ENCODE data around the gene BRPF1. TPM values are rescaled to one million over a fixed set of nuclear protein-coding genes. Genes with fewer than 3 reads are reported as not detected.

Gene BRPF1
- total RNA-seq, 4 donors from 2014 or later, result 18.0 to 25.4 (median 21.6) TPM

- ATAC-seq, result no peak
- Histone ChIP-seq H3K27me3 (no peaks in the 10 kb centered on the region), H3K27ac (no peak overlapping the region), H3K9me3 (no peaks in the 10 kb centered on the region), H3K4me3 (no peak overlapping the region), H3K36me3 (peaks cover 0 to 100% of the 10 kb centered on the region in 2 donors), H3K4me1 (no peaks in the 10 kb centered on the region)
- no CpG with 5 or more reads among the region's 1 CpG for WGBS, 2 donors (ENCODE audit: low coverage in 1 of 2)
- TF ChIP-seq POLR2AphosphoS5 (IDR thresholded peaks at IDR 0.05), result no peak
- no peak for TF ChIP-seq POLR2A (IDR thresholded peaks at IDR 0.05)
- TF ChIP-seq CTCF (IDR thresholded peaks at IDR 0.05), result no peak
- no peak for TF ChIP-seq EP300 (IDR thresholded peaks at IDR 0.05)
These were observed 11.0 kb downstream of the BRPF1 start for GRCh38 chr3:9742560-9742959.

GRCh38 chr3:9743548-9743947, 12.0 kb downstream of the BRPF1 start:
- ATAC-seq, result no peak
- peaks cover 0 to 100% of the 10 kb centered on the region in 2 donors for H3K36me3 ChIP-seq

GRCh38 chr3:9744162-9744561, 12.6 kb downstream of the BRPF1 start:
- Histone ChIP-seq H3K27me3 (no peaks in the 10 kb centered on the region), H3K36me3 (peaks cover 0 to 95% of the 10 kb centered on the region in 2 donors), H3K4me1 (peaks cover 0 to 11% (median 0%) of the 10 kb centered on the region in 3 donors), H3K27ac (no peak overlapping the region), H3K9me3 (no peaks in the 10 kb centered on the region), H3K4me3 (no peak overlapping the region)
- no CpG with 5 or more reads among the region's 13 CpGs for WGBS, 2 donors (ENCODE audit: low coverage in 1 of 2)
- ATAC-seq, result no peak
- no peak for TF ChIP-seq CTCF (IDR thresholded peaks at IDR 0.05)
- TF ChIP-seq POLR2AphosphoS5 (IDR thresholded peaks at IDR 0.05), result no peak
- no peak for TF ChIP-seq POLR2A (IDR thresholded peaks at IDR 0.05)
- TF ChIP-seq EP300 (IDR thresholded peaks at IDR 0.05), result no peak

More at GRCh38 chr3:9743548-9743947, 12.0 kb downstream of the BRPF1 start:
- Histone ChIP-seq H3K4me1 (peaks cover 0 to 5% (median 0%) of the 10 kb centered on the region in 3 donors), H3K4me3 (no peak overlapping the region), H3K27ac (no peak overlapping the region), H3K9me3 (no peaks in the 10 kb centered on the region), H3K27me3 (no peaks in the 10 kb centered on the region)
- TF ChIP-seq EP300 (IDR thresholded peaks at IDR 0.05), result no peak
- WGBS, 2 donors (ENCODE audit: low coverage in 1 of 2), result 92 to 93% methylated on average over 3 to 9 of the region's 18 CpGs

- 67% methylated on average over 3 of the region's 12 CpGs; no CpG with 5 or more reads in 1 of the 2 donors for WGBS, 2 donors (ENCODE audit: low coverage in 1 of 2)
- H3K27me3 ChIP-seq, result no peaks in the 10 kb centered on the region
- no peak for ATAC-seq
- no peak overlapping the region for H3K4me3 ChIP-seq
- peaks cover 0 to 82% of the 10 kb centered on the region in 2 donors for H3K36me3 ChIP-seq
- no peaks in the 10 kb centered on the region for H3K9me3 ChIP-seq
- H3K27ac ChIP-seq, result no peak overlapping the region
- TF ChIP-seq POLR2A (IDR thresholded peaks at IDR 0.05), result no peak
- H3K4me1 ChIP-seq, result peaks cover 0 to 17% (median 0%) of the 10 kb centered on the region in 3 donors
These were observed 14.0 kb downstream of the BRPF1 start for GRCh38 chr3:9745521-9745920.

GRCh38 chr3:9746330-9746729, 14.8 kb downstream of the BRPF1 start:
- 43 to 69% methylated on average over 2 of the region's 5 CpGs for WGBS, 2 donors (ENCODE audit: low coverage in 1 of 2)

More at GRCh38 chr3:9746330-9746729, 14.8 kb downstream of the BRPF1 start:
- H3K36me3 ChIP-seq, result peaks cover 0 to 78% of the 10 kb centered on the region in 2 donors
- H3K27ac ChIP-seq, result no peak overlapping the region
- ATAC-seq, result no peak
- H3K9me3 ChIP-seq, result no peaks in the 10 kb centered on the region
- TF ChIP-seq EP300 (IDR thresholded peaks at IDR 0.05), result no peak
- TF ChIP-seq POLR2A (IDR thresholded peaks at IDR 0.05), result no peak
- no peak for TF ChIP-seq CTCF (IDR thresholded peaks at IDR 0.05)
- TF ChIP-seq POLR2AphosphoS5 (IDR thresholded peaks at IDR 0.05), result no peak
- no peak overlapping the region for H3K4me3 ChIP-seq
- H3K27me3 ChIP-seq, result no peaks in the 10 kb centered on the region
- peaks cover 0 to 26% (median 7%) of the 10 kb centered on the region in 3 donors for H3K4me1 ChIP-seq
